Stimulated activated CD4-positive, alpha-beta T cell treated with anti-CD3 and anti-CD28 coated beads, Interleukin-2, amount 100 ng/mL, for 4 hours (primary cell): Measurements from ENCODE around the gene PRKAR2B.
"Not testable (repeated sequence)": the region's sequence is repeated elsewhere in the genome, so short reads cannot be mapped to it uniquely, and the experiment has no call there.

Experiments
- DNase-seq: peaks from one replicate; pipeline ENCODE4 v3.0.0-alpha.2; 2020; ENCODE audit warnings: low read depth

Gene PRKAR2B

DNA sequence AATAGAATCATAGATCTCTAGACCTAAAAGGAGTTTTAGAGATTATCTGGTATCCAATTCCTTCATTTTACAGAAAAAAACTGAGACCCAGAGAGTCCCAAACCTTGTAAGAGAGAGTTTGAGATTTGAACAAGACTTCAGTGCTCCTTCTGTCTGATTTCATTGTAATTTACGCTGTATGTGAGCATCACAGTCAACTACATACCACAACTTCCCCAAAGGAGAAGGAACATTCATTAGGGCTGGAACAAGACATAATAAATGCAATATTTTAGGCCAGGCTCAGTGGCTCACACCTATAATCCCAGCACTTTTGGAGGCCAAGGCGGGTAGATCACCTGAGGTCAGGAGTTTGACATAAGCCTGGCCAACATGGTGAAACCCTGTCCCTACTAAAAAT lies 17.3 kb upstream of the PRKAR2B start:
- no peak for DNase-seq

DNA sequence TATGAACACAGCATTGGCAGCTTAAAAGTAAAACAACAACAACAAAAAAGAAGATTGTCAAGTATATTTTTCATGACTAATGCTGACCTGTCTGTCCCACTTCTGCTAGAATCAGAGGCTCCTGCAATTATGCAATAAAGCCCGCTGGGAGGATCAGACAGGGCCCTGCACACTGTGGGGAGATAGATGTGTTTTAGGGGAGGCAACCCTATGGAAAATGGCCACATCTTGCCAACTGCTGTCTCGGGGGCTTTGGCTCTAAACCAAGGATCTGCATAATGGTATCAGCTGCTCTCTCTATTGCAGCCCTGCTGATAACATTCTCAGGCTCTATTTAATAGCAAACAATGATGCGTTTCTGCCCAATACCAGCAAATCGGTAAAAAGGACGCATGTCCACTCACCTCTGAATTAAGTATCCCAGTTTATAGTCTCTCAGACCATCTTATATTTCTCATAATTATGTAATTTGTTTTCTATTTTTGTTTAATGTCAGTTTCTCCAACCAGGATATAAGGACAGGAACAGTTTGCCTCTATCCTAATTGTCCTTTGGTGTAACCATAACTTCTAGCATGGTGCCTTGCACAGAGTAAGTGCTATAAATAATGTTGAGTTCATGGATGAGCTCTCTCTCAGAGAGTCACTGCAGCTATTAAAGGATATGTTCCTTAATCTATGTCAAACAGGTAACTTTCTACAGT lies 15.3 kb upstream of the PRKAR2B start:
- no peak for DNase-seq

DNA sequence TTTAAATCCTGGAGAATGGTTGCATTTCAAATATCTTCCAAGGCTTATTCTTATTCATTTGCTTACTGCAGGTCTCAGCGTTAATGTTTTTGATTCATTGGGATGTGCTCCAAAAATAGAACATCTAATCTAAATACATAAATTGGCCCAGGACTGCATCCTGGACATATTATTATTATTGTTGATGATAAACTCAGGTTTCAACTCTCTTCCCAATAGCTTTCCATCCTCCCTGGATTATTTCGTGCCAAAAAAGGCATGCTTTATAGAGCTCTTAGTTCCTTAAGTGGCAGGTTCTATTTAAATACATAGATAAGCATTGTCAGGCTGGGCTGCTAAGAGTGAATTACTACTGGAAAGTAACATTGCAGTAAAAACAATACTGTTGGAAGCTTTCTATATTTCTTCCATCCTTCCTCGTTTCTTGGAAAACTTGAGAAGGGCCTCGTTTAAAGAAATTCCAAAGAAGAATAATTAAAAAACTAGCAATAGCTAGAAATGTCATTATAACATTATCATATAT lies 14.7 kb upstream of the PRKAR2B start:
- no peak for DNase-seq

DNA sequence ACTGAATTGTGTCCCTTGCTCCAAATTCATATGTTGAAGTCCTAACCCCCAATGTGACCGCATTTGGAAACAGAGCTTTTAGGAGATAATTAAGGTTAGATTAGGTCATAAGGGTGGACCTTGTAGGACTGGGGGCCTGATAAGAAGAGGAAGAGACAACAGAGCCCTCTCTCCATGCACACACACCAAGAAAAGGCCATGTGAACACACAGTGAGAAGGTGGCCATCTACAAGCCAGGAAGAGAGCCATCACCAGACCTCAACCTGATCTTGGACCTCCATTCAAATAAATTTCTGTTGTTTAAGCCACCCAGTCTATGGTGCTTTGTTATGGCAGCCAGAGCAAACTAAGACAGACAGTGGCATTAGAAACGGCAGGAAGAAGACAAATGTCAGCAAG lies 12.5 kb upstream of the PRKAR2B start:
- DNase-seq, result no peak

DNA sequence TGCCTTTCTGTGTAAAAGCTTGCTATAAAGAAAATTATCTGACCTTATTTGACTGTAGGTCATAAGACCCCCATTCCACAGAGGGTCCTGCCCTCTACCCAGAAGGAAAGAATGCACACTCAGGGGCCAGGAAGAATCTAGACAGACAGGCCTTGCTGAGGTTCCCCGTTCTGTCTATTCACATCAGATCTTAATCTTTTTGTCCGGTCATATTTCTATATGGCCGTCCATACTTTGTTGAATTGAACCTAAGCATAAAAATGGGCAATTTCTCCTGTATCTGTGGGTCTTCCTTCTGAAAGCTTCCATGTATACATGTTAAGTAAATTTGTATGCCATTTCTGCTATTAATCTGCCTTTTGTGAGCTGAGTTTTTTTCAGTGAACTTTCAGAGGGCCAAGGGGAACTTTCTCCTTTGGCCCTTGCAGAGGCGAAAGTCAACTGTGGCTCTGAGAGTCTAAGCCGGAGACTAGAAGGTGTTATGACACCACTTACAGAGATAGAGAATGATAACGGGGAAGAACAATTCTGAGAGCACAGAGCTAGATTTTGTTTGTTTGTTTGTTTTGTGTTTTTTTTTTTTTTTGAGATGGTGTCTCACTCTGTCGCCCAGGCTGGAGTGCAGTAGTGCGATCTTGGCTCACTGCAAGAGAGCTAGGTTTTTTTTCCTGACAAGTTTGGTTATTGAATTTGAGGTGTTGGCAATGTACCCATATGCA lies 11.6 kb upstream of the PRKAR2B start:
- no peak for DNase-seq

DNA sequence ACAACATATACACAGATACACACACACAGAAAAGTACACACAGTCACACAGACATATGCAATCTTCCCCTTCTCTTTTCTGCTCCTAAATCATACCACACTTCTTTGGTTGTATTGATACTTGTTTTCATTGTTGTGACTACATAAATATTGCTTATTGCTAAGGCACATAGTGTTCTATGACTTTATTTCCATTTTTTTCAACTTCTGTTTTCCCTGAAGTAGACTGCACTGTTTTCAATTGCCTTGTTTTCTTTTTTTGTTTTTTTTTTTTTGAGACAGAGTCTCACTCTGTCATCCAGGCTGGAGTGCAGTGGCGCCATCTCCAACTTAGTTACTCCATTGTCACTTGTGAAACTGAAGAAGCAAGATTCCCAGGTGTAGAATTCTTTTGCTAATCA lies 10.0 kb upstream of the PRKAR2B start:
- DNase-seq, result no peak

DNA sequence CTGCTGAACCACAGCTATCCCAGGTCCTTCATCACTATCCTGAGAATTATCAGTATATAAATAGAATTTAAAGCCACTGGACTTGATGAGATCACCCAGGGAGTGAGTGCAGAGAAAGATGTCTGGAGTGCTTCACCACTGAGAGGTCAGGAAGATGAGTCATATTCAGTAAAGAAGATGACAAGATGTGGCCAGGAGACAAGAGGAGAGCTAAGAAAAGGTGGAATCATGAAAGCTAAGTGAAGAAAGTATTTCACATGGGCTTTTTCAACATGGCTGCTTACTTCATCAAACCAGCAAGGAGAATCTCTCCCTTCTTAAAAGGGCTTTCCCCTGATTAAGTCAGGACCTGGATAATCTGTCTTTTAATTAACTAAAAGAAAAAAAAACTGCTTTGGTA lies 9.1 kb upstream of the PRKAR2B start:
- DNase-seq, result no peak

DNA sequence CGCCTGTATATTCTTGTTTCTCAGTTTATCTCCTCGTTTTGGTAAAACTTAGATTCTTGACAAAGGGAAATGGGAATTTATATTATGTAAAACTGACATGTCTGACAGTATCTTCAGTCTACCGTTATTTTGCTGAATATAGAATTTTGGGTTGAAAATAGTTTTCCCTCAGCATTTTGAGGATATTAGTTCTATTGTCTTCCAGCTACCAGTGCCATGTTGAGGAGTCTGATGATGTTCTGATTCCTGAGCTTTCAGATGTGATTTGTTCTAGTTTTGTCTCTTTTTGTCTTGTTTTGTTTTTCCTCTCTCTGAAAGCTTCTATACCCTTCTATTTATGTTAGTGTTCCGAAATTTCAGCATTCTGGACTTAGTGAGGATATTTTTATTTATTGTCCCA lies 8.0 kb upstream of the PRKAR2B start:
- no peak for DNase-seq

DNA sequence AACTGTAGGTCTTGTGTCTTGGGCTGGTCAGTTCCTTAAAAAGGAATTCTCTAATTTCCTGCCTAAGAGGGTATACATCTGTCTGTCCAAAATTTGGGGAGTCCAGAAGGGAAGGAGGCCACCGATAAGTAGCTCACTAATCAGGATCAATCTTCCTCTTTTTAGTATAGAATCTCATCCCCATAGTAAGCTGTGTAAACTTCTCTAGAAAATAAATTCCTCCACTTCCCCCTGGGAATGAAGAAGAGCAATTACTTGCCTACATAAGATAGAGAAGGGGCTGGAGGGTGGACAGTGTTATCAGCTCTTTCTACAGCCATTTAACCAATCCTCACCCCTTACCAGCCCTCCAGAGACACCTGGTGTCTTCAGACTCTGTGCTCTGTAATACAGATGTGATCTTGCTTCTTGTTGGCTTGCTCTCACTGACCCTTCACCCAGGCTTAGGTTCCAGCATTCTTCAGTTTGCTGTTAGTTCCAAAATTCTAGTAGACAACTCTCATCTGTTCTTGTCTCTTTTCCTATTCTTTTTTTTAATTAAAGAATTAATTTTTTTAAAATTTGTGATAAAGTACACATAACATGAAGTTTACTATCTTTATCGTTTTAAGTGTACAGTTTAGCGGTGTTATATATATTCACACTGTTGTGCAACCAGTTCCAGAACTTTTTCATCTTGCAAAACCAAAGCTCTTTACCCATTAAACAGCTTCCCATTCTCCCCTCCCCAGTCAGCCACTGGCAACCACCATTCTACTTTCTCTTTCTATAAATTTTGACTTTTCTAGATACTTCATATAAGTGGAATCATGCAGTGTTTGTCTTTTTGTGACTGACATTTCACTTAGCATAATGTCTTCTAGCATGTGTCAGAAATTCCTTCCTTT lies 6.5 kb upstream of the PRKAR2B start:
- DNase-seq, result no peak

DNA sequence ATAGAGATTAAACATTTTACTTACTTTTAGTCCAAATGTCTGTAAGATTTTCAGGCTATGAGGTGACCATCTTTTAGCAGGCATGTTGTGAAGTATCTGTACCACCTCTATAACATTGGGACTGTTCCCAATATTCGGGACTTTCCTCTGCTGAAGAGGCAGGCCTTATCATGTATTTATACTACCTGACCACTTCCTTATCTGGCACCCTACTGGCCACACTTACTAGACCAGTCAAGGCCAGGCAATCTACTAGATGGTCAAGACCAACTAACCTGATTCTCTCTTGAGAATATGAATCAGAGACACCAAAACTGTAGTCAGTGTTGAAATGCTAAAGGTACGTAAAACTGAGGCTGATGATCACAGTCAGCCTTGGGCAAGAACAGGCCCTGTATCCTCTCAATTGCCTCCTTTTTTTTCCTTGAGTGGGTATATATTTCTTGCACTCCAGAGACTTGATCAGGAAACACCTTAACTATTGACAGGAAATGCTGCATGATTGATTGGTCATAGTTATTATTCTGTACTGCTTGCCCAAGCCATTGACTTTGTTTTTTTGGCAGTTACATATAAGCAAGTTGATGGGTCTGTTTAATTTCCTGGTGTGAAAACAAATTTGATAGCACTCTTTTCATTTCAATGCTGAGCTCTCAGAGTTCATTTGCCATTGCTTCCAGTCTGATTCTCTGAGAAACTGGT lies 5.2 kb upstream of the PRKAR2B start:
- no peak for DNase-seq

DNA sequence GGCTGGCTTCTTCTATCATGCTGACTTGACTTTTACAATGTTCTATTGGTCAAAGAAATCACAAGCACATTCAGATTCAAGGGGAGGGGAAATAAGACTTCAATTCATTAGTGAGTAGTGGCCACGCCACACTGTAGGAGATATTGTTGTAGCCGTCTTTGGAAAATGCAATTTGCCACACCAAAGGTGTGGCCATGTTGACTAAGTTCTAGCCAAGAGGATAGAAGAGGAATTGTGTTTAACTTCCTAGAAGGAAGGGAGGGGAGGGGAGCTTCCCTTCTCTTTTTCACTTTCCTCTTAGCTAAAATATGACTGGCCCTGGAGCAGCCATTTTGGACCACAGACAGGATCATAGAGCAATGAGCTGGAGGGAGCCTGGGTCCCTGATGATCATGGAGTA lies 3.4 kb upstream of the PRKAR2B start:
- DNase-seq, result no peak

DNA sequence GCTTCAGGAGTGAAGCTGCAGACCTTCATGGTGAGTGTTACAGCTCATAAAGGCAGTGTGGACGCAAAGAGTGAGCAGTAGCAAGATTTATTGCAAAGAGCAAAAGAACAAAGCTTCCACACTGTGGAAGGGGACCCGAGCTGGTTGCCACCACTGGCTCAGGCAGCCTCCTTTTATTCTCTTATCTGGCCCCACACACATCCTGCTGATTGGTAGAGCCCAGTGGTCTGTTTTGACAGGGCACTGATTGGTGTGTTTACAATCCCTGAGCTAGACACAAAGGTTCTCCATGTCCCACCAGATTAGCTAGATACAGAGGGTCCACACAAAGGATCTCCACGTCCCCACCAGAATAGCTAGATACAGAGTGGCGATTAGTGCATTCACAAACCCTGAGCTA lies 2.7 kb upstream of the PRKAR2B start:
- DNase-seq, result not testable (repeated sequence)

DNA sequence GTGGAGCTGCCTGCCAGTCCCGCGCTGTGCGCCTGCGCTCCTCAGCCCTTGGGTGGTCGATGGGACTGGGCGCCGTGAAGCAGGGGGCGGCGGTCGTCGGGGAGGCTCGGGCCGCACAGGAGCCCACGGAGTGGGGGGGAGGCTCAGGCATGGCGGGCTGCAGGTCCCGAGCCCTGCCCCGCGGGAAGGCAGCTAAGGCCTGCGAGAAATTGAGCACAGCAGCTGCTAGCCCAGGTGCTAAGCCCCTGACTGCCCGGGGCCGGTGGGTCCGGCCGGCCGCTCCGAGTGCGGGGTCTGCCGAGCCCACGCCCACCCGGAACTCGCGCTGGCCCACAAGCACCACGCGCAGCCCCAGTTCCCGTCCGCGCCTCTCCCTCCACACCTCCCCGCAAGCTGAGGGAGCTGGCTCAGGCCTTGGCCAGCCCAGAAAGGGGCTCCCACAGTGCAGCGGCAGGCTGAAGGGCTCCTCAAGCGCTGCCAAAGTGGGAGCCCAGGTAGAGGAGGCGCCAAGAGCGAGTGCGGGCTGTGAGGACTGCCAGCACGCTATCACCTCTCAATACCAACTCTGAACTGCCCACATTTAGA lies 2.1 kb upstream of the PRKAR2B start:
- DNase-seq, result not testable (repeated sequence)

DNA sequence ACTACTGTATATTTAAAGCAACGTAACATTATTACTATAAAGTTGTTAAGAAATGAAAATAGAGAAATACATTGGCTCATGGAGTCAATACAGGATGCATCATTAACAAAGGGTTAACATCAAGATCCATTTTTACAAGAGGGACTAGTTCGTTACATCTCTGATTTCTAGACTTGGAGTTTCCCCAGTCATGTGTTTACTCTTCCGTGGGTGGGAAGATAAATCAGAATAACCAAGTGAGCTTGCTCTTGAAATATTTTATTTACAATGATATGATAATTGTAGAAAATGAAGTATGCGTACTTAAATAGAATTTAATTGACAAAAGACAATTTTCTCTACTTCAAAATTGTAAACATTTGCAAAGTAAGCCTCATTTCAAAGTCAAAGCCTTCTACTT lies 1.0 kb upstream of the PRKAR2B start:
- DNase-seq, result no peak

DNA sequence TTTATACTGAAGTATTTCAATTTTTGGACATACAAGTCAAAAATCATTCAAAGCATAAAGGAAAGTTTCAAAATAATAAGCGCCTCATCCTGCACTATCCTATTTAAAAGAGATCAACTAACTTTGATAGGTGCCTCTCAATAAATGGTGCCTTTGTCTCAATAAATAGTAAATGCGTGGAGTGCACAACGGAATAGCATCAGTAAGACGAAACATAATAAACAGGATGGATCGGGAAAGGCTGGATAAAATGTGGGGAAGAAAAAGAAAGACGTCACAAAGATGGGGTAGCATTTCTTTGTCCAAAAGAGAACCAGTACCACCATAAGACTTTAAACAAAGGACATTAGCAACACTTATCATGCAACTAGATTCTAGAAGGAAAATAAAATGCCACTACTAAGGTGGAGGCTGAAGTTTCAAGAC lies 571 bp upstream of the PRKAR2B start:
- DNase-seq, result no peak

DNA sequence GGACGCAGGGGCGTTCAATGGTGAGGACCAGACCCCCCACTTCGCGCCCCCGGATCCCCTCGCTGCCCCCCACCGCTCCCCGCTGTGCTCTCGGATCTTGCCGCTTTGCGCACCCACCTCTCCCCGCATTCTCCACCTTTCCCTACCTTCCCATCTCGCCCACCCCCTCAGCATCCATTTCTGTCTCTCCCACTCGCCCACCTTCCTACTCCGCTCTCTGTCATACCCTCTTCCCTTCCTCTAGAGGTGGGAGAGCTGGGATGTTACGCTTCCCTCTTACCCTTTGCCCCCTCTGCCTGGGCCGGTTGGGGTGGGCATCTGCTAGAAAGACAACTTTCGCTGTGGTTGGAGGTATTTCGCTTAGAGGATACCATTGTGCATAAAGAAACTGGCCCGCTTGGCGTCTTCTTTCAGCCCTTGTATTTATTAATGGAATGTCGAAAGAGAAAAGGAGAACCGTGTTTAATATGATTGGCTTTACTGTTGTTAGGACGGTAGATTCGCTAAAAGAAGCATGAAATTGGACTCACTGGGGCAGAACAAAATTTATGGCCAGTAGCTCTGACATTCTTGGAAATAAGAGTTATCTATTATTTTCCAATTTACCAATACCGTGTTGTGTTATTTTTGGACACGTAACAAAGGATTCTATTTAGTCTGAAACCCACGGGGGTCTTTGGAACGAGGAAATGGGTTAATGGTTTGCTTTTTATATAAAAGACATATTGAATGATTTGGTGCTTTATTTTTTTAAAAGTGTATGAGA lies 873 bp downstream of the PRKAR2B start:
- no peak for DNase-seq

DNA sequence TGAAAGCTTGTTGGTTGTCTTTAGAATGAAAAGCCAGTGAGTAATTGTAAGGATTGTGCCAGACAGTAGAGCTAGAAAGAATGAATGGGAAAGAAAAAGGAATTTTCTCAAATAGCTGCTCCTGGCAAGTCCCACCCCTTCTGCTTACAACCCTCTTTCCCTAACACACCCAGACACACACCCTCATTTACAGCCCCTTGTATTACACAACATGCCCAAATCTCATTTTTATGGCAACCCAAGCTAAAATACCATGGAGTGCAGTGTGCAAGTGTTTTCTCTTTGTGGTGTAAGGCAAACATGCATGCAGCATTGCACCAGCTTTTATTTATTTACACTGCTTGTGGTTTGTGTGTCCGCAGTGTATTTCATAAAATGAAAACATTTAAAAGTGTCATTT lies 1.5 kb downstream of the PRKAR2B start:
- no peak for DNase-seq

DNA sequence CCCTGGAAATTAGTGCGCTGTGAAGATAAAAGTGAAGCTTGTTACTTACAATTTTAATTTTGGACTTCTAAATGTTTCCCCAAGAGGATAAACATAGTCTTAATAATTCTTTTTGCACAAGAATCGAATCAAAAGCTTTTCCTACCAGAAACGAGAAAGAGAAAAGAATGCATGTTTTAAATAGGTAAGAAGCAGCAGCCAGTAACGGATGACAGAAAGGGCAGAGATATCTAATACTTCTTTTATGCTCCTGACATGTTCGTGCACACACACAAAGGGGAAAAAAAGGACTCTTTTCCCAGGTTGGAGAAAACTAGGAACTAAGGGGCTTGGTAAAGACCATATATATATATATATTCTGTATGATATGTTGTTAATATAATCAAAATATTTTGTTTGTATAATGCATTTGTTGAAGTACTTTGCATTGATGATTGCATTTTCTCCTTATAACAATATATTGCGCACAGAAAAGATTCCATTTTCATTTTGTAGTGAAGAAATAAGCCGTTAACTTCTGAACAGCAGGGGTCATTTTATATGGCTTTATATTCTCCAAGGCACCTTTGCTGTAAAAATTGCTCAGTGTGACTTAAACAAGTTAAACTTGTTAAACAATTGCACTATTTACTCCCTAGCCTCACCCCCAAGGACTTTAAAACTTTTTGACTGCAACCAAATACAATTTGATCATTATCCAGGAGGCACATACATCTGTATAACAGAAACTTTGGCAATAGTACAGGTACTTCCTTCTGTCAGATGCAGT lies 2.2 kb downstream of the PRKAR2B start:
- DNase-seq, result no peak

DNA sequence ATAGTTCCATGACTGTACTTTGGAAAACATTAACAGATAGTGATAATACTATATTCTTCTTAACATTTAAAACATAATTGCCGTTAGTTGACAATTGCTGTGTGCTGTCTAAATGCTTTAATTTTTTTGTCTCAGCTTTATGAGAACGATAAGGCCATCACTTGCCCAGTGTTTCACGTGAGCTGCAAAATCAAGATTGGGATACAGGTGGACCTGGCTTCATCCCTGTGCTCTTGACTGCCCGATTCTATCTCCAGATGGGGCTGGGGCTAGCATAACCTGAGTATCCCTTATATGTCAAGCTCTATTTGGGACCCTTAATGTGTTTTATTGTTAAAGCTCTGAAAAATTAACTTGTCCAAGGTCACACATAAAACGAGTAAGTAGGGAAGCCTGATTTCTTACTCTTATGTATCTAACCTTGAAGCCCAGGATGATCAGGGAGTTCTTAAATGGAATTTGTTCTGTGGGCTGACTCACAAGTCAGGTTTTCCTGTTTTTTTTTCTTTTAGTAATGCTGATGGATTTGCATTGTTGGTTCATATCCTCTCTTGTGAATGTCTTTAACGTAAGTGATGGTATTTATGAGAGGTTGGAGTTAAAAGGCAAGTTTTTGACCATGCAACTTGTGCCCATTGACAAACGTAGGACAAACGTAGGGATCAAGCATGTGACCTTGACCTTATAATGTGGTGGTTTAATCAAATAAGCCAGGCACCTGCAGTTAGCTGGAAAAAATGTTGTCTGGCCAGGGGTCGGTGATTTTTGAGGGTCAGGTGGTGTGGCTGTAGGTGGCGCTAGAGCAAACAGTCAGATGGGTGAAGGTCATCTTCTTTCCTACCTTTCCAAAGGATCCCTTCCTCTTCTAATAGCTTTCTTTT lies 3.6 kb downstream of the PRKAR2B start:
- no peak for DNase-seq
